GM21529 (cell line): ENCODE measurements around the gene TMEM19.
A peak's percentile ranks its signal among the peaks of the same experiment; 100 is the strongest.
"Not testable (repeated sequence)": the region's sequence is repeated elsewhere in the genome, so short reads cannot be mapped to it uniquely, and the experiment has no call there.

Experiments
- ATAC-seq: cut with Tn5 transposase; IDR thresholded peaks from one replicate; pipeline ENCODE4 v1.9.1; 2021; ENCODE audit not compliant: unreplicated experiment

The TMEM19 gene

GRCh38 chr12:71664411-71665089 lies 21.3 kb upstream of the TMEM19 start:
- ATAC-seq: no peak

GRCh38 chr12:71665090-71665463 lies 20.8 kb upstream of the TMEM19 start:
- no peak for ATAC-seq

DNA sequence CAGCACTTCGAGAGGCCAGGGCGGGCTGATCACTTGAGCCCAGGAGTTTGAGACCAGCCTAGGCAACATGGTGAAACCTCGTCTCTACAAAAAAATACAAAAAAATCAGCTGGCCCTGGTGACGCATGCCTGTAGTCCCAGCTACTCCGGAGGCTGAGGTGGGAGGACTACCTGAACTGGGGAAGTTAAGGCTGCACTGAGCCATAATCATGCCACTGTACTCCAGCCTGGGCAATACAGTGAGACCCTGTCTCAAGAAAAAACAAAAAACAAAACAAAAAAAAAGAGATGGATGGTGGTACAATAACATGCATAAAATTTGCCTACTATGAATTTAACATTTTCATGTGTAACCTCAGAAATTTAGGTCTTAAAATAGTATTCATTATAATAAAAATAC lies 19.6 kb upstream of the TMEM19 start:
- no peak for ATAC-seq

- ATAC-seq: no peak
Observed at GRCh38 chr12:71671311-71671710, 14.6 kb upstream of the TMEM19 start.

DNA sequence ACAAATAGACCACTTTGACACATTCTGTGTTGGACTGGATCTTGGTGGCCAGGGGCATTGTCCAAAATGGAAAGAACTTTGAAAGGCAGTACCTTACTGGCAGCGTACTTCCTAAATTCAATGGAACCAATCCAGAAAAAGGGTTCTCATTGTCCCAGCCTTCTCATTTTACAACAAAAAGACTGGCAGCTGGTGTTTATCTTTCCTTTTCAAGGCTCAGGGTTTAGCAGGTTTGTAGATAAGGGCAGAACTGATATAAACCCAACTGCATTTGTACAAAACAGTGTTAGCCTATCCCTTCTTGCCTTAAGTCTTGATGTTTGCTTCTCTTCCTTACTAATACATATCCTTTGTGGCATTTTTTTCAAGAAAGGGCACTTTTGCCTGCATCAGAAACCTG lies 14.1 kb upstream of the TMEM19 start:
- ATAC-seq: no peak

DNA sequence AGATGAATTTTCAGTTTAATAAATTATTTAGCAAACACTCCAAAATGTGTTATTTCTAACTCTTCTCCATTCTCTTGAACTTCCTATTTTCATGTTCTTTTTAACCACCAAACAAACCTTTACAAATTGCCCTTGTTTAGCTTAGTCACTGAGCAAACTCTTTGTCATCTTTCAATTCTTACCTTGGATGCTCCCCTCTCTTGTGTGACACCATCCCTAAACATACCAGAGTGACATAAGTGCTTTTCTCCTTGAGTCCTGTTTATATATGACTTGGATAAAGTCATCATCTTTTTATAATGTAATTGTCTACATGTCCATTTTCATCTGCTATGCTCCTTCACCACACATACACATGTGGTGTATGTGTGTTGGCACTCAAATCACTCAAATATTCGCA lies 3.4 kb upstream of the TMEM19 start:
- no peak for ATAC-seq

DNA sequence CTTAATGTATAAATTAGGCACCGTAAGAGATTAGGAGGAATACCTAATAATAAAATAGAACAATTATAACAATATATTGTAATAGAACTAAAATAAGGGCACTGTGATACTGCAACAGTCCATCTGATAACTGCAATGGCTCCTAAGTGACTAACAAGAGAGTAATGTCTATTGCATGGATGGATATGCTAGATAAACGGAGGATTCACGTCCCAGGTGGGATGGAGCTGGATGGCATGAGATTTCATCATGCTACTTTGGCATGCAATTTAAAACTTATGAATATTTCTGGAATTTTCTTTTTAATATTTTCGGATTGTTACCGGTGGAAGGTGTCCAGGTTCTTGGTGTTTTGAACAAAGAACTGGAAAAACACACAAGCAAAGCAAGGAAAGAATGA lies 2.2 kb upstream of the TMEM19 start:
- ATAC-seq: no peak

GRCh38 chr12:71684081-71684480 lies 1.8 kb upstream of the TMEM19 start:
- ATAC-seq: no peak

GRCh38 chr12:71685312-71685906 lies 473 bp upstream of the TMEM19 start:
- no peak for ATAC-seq

- no peak for ATAC-seq
Observed at GRCh38 chr12:71686658-71687025, 760 bp downstream of the TMEM19 start.

- ATAC-seq: not testable (repeated sequence)
Observed at GRCh38 chr12:71687172-71687571, 1.3 kb downstream of the TMEM19 start.

- no peak for ATAC-seq
Observed at GRCh38 chr12:71688961-71689570, 3.2 kb downstream of the TMEM19 start.

- no peak for ATAC-seq
Observed at GRCh38 chr12:71691504-71692129, 5.7 kb downstream of the TMEM19 start.

GRCh38 chr12:71693126-71693525 lies 7.2 kb downstream of the TMEM19 start:
- no peak for ATAC-seq

- peak; percentile 20 for ATAC-seq
Observed at GRCh38 chr12:71693651-71694050, 7.8 kb downstream of the TMEM19 start.

- ATAC-seq: peak; percentile 86
Observed at GRCh38 chr12:71694099-71694820, 8.4 kb downstream of the TMEM19 start.

DNA sequence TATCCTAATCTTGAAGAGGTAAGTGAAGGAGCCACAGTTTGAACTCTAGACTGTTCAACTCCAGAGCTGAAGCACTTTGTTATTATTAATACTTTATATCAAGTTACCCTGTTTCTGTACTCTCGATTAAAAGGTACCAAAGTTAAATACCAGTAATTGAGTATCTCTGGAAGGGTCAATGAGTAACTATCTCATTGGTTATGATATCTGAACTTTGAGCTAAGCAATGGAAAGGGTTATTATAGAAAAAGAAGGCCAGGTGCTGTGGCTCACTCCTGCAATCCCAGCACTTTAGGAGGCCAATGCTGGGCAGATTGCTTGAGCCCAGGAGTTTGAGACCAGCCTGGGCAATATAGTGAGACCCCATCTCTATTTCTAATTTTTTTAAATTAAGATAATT lies 9.9 kb downstream of the TMEM19 start:
- ATAC-seq: no peak

DNA sequence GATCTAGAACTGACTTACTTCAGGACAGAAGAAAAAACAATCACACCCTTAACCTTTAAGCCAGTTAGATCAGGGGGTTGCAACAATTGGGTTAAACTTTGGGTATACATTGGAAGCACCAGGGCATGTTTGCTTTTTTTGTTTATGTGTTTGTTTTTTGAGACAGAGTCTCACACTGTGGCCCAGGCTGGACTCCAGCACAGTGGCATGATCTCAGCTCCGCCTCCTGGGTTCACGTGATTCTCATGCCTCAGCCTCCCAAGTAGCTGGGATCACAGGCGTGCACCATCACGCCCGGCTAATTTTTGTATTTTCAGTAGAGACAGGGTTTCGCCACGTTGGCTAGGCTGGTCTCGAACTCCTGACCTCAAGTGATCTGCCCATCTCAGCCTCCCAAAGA lies 16.3 kb downstream of the TMEM19 start:
- ATAC-seq: not testable (repeated sequence)

GRCh38 chr12:71702590-71702989 lies 16.7 kb downstream of the TMEM19 start:
- ATAC-seq: no peak

DNA sequence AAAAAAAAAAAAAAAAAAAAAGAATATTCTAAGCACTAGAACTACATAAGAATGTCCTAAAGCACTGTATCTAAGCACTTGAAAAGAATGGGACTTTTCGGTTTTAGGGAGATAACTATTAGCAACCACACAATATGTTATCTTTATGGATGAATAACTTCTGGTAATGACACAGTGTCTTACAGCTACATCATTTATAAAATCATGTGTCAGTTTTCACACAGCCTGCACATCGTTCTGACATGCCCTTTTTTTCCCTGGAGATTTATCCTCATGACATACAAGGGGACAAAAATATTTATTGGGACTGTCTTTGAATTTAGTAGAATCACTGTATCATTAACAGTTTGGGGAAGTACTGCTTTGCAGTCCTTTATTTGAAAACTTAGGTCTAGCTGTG lies 17.3 kb downstream of the TMEM19 start:
- ATAC-seq: no peak

GRCh38 chr12:71704920-71705319 lies 19.0 kb downstream of the TMEM19 start:
- ATAC-seq: no peak

- no peak for ATAC-seq
Observed at GRCh38 chr12:71708658-71709057, 22.8 kb downstream of the TMEM19 start.
